ENCODE results near the gene FASLG. TPM values are rescaled to one million over a fixed set of nuclear protein-coding genes. Genes with fewer than 3 reads are reported as not detected.

FASLG gene
- total and polyA plus RNA-seq, 12 donors: 0.11 to 0.45 (median 0.23) TPM; not detected in 5

DNA sequence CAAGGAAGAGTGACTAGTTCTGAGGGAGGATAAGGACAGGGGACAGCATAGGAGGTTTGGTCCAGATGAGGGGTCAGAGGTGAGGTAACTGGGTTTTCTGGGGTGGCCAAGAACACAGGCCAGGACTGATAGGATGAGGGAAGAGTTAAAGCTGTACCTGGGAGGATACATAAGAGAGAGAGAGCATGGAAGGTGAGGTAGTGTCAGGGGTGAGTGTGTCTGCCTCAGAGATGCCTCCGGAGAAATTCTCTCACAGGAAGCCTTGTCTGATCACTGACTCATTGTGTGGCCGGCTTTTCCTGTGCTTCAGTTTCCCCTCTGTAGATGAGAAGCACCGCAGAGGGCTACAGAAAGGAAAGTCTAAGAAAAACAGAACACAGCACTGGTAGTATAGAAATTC lies 40.2 kb downstream of the FASLG start:
- H3K4me1 ChIP-seq (replicated peaks in 1 of 2): no peaks in the 10 kb centered on the region
- no peaks in the 10 kb centered on the region for H3K27me3 ChIP-seq
- no peak overlapping the region for H3K4me3 ChIP-seq
- intact Hi-C loops (cut with DNase I): no loop called here
- TF ChIP-seq, protein P1, sequence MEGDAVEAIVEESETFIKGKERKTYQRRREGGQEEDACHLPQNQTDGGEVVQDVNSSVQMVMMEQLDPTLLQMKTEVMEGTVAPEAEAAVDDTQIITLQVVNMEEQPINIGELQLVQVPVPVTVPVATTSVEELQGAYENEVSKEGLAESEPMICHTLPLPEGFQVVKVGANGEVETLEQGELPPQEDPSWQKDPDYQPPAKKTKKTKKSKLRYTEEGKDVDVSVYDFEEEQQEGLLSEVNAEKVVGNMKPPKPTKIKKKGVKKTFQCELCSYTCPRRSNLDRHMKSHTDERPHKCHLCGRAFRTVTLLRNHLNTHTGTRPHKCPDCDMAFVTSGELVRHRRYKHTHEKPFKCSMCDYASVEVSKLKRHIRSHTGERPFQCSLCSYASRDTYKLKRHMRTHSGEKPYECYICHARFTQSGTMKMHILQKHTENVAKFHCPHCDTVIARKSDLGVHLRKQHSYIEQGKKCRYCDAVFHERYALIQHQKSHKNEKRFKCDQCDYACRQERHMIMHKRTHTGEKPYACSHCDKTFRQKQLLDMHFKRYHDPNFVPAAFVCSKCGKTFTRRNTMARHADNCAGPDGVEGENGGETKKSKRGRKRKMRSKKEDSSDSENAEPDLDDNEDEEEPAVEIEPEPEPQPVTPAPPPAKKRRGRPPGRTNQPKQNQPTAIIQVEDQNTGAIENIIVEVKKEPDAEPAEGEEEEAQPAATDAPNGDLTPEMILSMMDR (IDR thresholded peaks at IDR 0.05): no peak
- TF ChIP-seq POLR2A (IDR thresholded peaks at IDR 0.05): no peak
- 53 to 77% (median 67%) methylated on average over 3 of the region's 3 CpGs for WGBS, 4 donors
- no peaks in the 10 kb centered on the region for H3K36me3 ChIP-seq (replicated peaks in 1 of 2)
- DNase-seq: peak in 1 of 7 donors; percentile 7
- no peaks in the 10 kb centered on the region for H3K9me3 ChIP-seq (replicated peaks in 1 of 3)
- H3K27ac ChIP-seq: no peak overlapping the region

DNA sequence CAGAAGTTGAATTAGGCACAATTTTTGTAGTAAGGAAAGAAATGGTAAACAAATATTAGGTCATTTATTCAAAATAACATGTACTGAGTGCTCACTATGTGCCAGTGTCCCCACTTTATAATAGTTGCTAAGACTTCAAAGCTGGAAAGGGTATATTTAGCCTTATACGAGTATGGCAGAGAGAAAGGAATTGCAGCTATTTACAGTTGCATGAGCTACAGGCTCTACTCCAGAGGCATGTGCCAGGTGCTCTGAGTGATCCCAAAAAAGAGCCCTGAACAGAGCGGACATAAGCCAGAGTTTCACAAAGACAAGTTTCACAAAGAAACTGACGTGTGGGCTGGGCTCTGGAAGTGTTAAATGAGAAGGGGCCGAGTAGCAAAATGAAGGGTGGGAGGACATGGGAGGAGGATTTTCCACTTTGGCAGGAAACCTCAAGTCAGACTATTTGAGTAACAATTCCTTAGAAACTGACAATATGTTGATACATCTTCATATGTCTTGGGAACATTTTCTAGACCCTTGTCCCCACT lies 40.9 kb downstream of the FASLG start:
- TF ChIP-seq POLR2A (IDR thresholded peaks at IDR 0.05): no peak
- TF ChIP-seq, protein P1 (IDR thresholded peaks at IDR 0.05): no peak
- 50 to 64% (median 64%) methylated on average over 4 of the region's 4 CpGs for WGBS, 4 donors
- no peak overlapping the region for H3K4me3 ChIP-seq
- no peak overlapping the region for H3K27ac ChIP-seq
- no peak for DNase-seq
- H3K9me3 ChIP-seq (replicated peaks in 1 of 3): no peaks in the 10 kb centered on the region
- H3K27me3 ChIP-seq: no peaks in the 10 kb centered on the region
- no peaks in the 10 kb centered on the region for H3K4me1 ChIP-seq (replicated peaks in 1 of 2)
- no peaks in the 10 kb centered on the region for H3K36me3 ChIP-seq (replicated peaks in 1 of 2)
- intact Hi-C loops (cut with DNase I): no loop called here

DNA sequence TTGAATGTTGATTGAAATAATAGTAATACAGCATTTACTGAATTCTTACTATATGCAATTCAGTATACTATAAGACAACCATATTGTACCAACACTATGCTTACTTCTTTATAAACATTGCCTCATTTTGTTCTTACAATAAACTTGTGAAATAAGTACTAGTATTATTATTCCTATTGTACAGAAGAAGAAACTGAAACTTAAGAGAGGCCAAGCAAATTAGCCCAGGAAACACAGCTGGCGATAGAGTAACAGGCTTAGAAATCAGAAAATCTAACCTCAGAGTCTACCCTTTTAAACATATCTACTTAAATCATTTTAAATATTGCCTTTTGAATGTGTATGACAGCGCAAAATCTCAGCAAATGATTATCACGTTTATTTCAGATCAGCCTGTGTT lies 41.7 kb downstream of the FASLG start:
- TF ChIP-seq, protein P1 (IDR thresholded peaks at IDR 0.05): no peak
- no peak for TF ChIP-seq POLR2A (IDR thresholded peaks at IDR 0.05)
- no peak for DNase-seq
- Histone ChIP-seq H3K27ac (no peak overlapping the region), H3K36me3 (replicated peaks in 1 of 2) (no peaks in the 10 kb centered on the region), H3K27me3 (no peaks in the 10 kb centered on the region), H3K4me3 (no peak overlapping the region), H3K9me3 (replicated peaks in 1 of 3) (no peaks in the 10 kb centered on the region), H3K4me1 (replicated peaks in 1 of 2) (no peaks in the 10 kb centered on the region)
- intact Hi-C loops (cut with DNase I): no loop called here
- WGBS, 4 donors: 84 to 90% (median 86%) methylated on average over 3 of the region's 3 CpGs

DNA sequence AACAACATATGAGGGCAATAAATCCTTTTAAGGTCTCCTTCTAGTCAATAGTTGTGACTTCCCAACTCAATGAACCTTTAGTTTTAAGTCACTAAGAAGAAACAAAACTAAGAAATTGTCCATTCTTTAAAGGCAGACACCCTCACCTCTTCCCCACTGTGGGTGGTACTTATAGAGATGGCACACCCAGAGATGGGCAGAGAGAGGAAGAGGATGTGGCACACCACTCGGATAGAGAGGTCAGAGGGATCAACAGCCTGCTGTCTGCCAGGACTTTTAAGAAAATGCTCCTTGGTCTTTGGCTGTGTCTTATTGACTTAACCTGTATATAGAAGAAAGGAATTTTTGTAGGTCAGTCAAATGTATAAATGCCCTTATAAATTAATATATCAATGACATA lies 45.1 kb downstream of the FASLG start:
- no peaks in the 10 kb centered on the region for H3K27me3 ChIP-seq
- H3K4me3 ChIP-seq: no peak overlapping the region
- H3K27ac ChIP-seq: no peak overlapping the region
- H3K36me3 ChIP-seq (replicated peaks in 1 of 2): no peaks in the 10 kb centered on the region
- no peaks in the 10 kb centered on the region for H3K9me3 ChIP-seq (replicated peaks in 1 of 3)
- no peak for DNase-seq
- TF ChIP-seq, protein P1 (IDR thresholded peaks at IDR 0.05): no peak
- no peak for TF ChIP-seq POLR2A (IDR thresholded peaks at IDR 0.05)
- 38 to 57% (median 48%) methylated on average over 1 of the region's 1 CpG for WGBS, 4 donors
- no peaks in the 10 kb centered on the region for H3K4me1 ChIP-seq (replicated peaks in 1 of 2)
- intact Hi-C loops (cut with DNase I): no loop called here
